ENCODE results near the gene CABLES1.

CABLES1 gene

GRCh38 chr18:23228102-23229061, 93.1 kb downstream of the CABLES1 start:
- Histone ChIP-seq H3K27me3 (ENCODE audit: low read depth) (no peaks in the 10 kb centered on the region), H3K36me3 (replicated peaks) (no peaks in the 10 kb centered on the region; the same call in 1 of the 2 replicates), H3K4me3 (no peak overlapping the region), H3K9me3 (no peaks in the 10 kb centered on the region), H3K4me1 (no peaks in the 10 kb centered on the region)
- in situ Hi-C loops (cut with MboI; ENCODE audit: low sequenced_read_pairs) = no loop called here
- DNase-seq (ENCODE audit: low spot score in 2 of 2) = no peak

- in situ Hi-C loops (cut with MboI; ENCODE audit: low sequenced_read_pairs) = no loop called here
- DNase-seq (ENCODE audit: low spot score in 2 of 2) = no peak
- H3K36me3 ChIP-seq (replicated peaks) = no peaks in the 10 kb centered on the region; the same call in 1 of the 2 replicates
- no peaks in the 10 kb centered on the region for H3K9me3 ChIP-seq
- H3K4me3 ChIP-seq = no peak overlapping the region
- H3K27me3 ChIP-seq (ENCODE audit: low read depth) = no peaks in the 10 kb centered on the region
- no peaks in the 10 kb centered on the region for H3K4me1 ChIP-seq
Observed at GRCh38 chr18:23229472-23229871, 94.2 kb downstream of the CABLES1 start.

GRCh38 chr18:23230686-23231085, 95.4 kb downstream of the CABLES1 start:
- Histone ChIP-seq H3K4me3 (no peak overlapping the region), H3K4me1 (no peaks in the 10 kb centered on the region), H3K9me3 (no peaks in the 10 kb centered on the region), H3K36me3 (replicated peaks) (no peaks in the 10 kb centered on the region; the same call in 1 of the 2 replicates), H3K27me3 (ENCODE audit: low read depth) (no peaks in the 10 kb centered on the region)
- DNase-seq (ENCODE audit: low spot score in 2 of 2) = no peak
- in situ Hi-C loops (cut with MboI; ENCODE audit: low sequenced_read_pairs) = no loop called here

GRCh38 chr18:23231340-23232021, 96.2 kb downstream of the CABLES1 start:
- H3K4me1 ChIP-seq = no peaks in the 10 kb centered on the region
- no peaks in the 10 kb centered on the region for H3K27me3 ChIP-seq (ENCODE audit: low read depth)
- H3K9me3 ChIP-seq = no peaks in the 10 kb centered on the region
- no peak for DNase-seq (ENCODE audit: low spot score in 2 of 2)
- in situ Hi-C loops (cut with MboI; ENCODE audit: low sequenced_read_pairs) = no loop called here
- no peaks in the 10 kb centered on the region for H3K36me3 ChIP-seq (replicated peaks)
- H3K4me3 ChIP-seq = no peak overlapping the region

GRCh38 chr18:23232331-23232730, 97.0 kb downstream of the CABLES1 start:
- DNase-seq (ENCODE audit: low spot score in 2 of 2) = no peak
- in situ Hi-C loops (cut with MboI; ENCODE audit: low sequenced_read_pairs) = no loop called here
- Histone ChIP-seq H3K4me3 (no peak overlapping the region), H3K36me3 (replicated peaks) (no peaks in the 10 kb centered on the region), H3K9me3 (no peaks in the 10 kb centered on the region), H3K27me3 (ENCODE audit: low read depth) (no peaks in the 10 kb centered on the region), H3K4me1 (no peaks in the 10 kb centered on the region)

GRCh38 chr18:23234619-23235018, 99.3 kb downstream of the CABLES1 start:
- DNase-seq (ENCODE audit: low spot score in 2 of 2) = no peak
- in situ Hi-C loops (cut with MboI; ENCODE audit: low sequenced_read_pairs) = no loop called here
- no peaks in the 10 kb centered on the region for H3K27me3 ChIP-seq (ENCODE audit: low read depth)
- H3K9me3 ChIP-seq = no peaks in the 10 kb centered on the region
- no peak overlapping the region for H3K4me3 ChIP-seq
- no peaks in the 10 kb centered on the region for H3K36me3 ChIP-seq (replicated peaks)
- H3K4me1 ChIP-seq = no peaks in the 10 kb centered on the region

GRCh38 chr18:23235336-23235735, 100.1 kb downstream of the CABLES1 start:
- H3K4me1 ChIP-seq = no peaks in the 10 kb centered on the region
- H3K36me3 ChIP-seq (replicated peaks) = no peaks in the 10 kb centered on the region
- in situ Hi-C loops (cut with MboI; ENCODE audit: low sequenced_read_pairs) = no loop called here
- DNase-seq (ENCODE audit: low spot score in 2 of 2) = no peak
- H3K4me3 ChIP-seq = no peak overlapping the region
- no peaks in the 10 kb centered on the region for H3K9me3 ChIP-seq
- H3K27me3 ChIP-seq (ENCODE audit: low read depth) = no peaks in the 10 kb centered on the region

GRCh38 chr18:23235860-23236259, 100.6 kb downstream of the CABLES1 start:
- no peaks in the 10 kb centered on the region for H3K4me1 ChIP-seq
- no peak for DNase-seq (ENCODE audit: low spot score in 2 of 2)
- no peaks in the 10 kb centered on the region for H3K9me3 ChIP-seq
- in situ Hi-C loops (cut with MboI; ENCODE audit: low sequenced_read_pairs) = no loop called here
- H3K4me3 ChIP-seq = no peak overlapping the region
- no peaks in the 10 kb centered on the region for H3K27me3 ChIP-seq (ENCODE audit: low read depth)
- no peaks in the 10 kb centered on the region for H3K36me3 ChIP-seq (replicated peaks)

- H3K4me1 ChIP-seq = no peaks in the 10 kb centered on the region
- H3K36me3 ChIP-seq (replicated peaks) = no peaks in the 10 kb centered on the region
- DNase-seq (ENCODE audit: low spot score in 2 of 2) = no peak
- no peaks in the 10 kb centered on the region for H3K9me3 ChIP-seq
- in situ Hi-C loops (cut with MboI; ENCODE audit: low sequenced_read_pairs) = no loop called here
- no peaks in the 10 kb centered on the region for H3K27me3 ChIP-seq (ENCODE audit: low read depth)
- H3K4me3 ChIP-seq = no peak overlapping the region
Observed at GRCh38 chr18:23236876-23237468, 101.7 kb downstream of the CABLES1 start.

GRCh38 chr18:23237524-23238151, 102.4 kb downstream of the CABLES1 start:
- no peak overlapping the region for H3K4me3 ChIP-seq
- no peaks in the 10 kb centered on the region for H3K36me3 ChIP-seq (replicated peaks)
- no peaks in the 10 kb centered on the region for H3K27me3 ChIP-seq (ENCODE audit: low read depth)
- no peaks in the 10 kb centered on the region for H3K9me3 ChIP-seq
- DNase-seq (ENCODE audit: low spot score in 2 of 2) = no peak
- no peaks in the 10 kb centered on the region for H3K4me1 ChIP-seq
- in situ Hi-C loops (cut with MboI; ENCODE audit: low sequenced_read_pairs) = no loop called here

- in situ Hi-C loops (cut with MboI; ENCODE audit: low sequenced_read_pairs) = no loop called here
- H3K4me1 ChIP-seq = no peaks in the 10 kb centered on the region
- no peak for DNase-seq (ENCODE audit: low spot score in 2 of 2)
- no peak overlapping the region for H3K4me3 ChIP-seq
- no peaks in the 10 kb centered on the region for H3K36me3 ChIP-seq (replicated peaks)
- no peaks in the 10 kb centered on the region for H3K9me3 ChIP-seq
- H3K27me3 ChIP-seq (ENCODE audit: low read depth) = no peaks in the 10 kb centered on the region
Observed at GRCh38 chr18:23238152-23238531, 102.9 kb downstream of the CABLES1 start.

GRCh38 chr18:23238651-23239349, 103.5 kb downstream of the CABLES1 start:
- in situ Hi-C loops (cut with MboI; ENCODE audit: low sequenced_read_pairs) = no loop called here
- no peaks in the 10 kb centered on the region for H3K9me3 ChIP-seq
- no peak for DNase-seq (ENCODE audit: low spot score in 2 of 2)
- no peak overlapping the region for H3K4me3 ChIP-seq
- H3K4me1 ChIP-seq = no peaks in the 10 kb centered on the region
- no peaks in the 10 kb centered on the region for H3K27me3 ChIP-seq (ENCODE audit: low read depth)
- H3K36me3 ChIP-seq (replicated peaks) = no peaks in the 10 kb centered on the region

GRCh38 chr18:23239350-23239692, 104.0 kb downstream of the CABLES1 start:
- H3K4me3 ChIP-seq = no peak overlapping the region
- DNase-seq (ENCODE audit: low spot score in 2 of 2) = no peak
- H3K27me3 ChIP-seq (ENCODE audit: low read depth) = no peaks in the 10 kb centered on the region
- no peaks in the 10 kb centered on the region for H3K4me1 ChIP-seq
- no peaks in the 10 kb centered on the region for H3K9me3 ChIP-seq
- in situ Hi-C loops (cut with MboI; ENCODE audit: low sequenced_read_pairs) = no loop called here
- H3K36me3 ChIP-seq (replicated peaks) = no peaks in the 10 kb centered on the region

Data from HAP-1 (cell line).